Measurements from ENCODE around the gene DISP2.

DNA sequence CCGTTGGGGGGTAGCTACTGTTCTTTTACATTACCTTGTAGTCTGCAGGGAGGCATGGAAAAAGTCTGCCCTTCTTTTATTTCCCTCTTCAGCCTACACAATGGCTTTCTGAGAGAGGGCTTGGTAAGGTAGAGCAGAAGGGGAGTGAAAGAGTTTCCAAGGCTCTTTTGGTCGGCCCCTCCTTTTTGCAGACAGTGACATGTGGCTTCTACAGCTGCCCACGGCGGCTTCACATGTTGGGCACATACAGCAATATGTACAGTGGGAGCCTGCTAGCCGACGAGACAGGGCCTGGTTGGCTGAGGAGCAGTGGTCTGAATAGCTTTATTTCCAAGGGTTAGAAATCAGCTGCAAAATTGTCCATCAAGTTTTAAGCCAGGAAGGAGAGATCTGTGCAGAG is 30.6 kb upstream of the DISP2 start:
- TF ChIP-seq, protein P1, sequence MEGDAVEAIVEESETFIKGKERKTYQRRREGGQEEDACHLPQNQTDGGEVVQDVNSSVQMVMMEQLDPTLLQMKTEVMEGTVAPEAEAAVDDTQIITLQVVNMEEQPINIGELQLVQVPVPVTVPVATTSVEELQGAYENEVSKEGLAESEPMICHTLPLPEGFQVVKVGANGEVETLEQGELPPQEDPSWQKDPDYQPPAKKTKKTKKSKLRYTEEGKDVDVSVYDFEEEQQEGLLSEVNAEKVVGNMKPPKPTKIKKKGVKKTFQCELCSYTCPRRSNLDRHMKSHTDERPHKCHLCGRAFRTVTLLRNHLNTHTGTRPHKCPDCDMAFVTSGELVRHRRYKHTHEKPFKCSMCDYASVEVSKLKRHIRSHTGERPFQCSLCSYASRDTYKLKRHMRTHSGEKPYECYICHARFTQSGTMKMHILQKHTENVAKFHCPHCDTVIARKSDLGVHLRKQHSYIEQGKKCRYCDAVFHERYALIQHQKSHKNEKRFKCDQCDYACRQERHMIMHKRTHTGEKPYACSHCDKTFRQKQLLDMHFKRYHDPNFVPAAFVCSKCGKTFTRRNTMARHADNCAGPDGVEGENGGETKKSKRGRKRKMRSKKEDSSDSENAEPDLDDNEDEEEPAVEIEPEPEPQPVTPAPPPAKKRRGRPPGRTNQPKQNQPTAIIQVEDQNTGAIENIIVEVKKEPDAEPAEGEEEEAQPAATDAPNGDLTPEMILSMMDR (IDR thresholded peaks at IDR 0.05; ENCODE audit: borderline replicate concordance, extremely low read depth, low read length, poor library complexity, severe bottlenecking) = no peak
- TF ChIP-seq EZH2 (IDR thresholded peaks at IDR 0.05; ENCODE audit: borderline replicate concordance, low read depth, low read length, severe bottlenecking) = no peak
